GM13977 (cell line): ENCODE data around the gene RBM18.

Source experiments
- DNase-seq: peaks from one replicate; pipeline ENCODE4 v3.0.0; 2012; ENCODE audit warnings: low spot score
- CTCF ChIP-seq: IDR thresholded peaks from 2 replicates; pipeline ENCODE4 v1.5.1; 2012; ENCODE audit warnings: mild to moderate bottlenecking, control low read depth; ENCODE audit not compliant: insufficient read depth; ENCODE audit errors: extremely low read depth, missing control alignments
- in situ Hi-C: fragments of 300-500 bp; cut with MboI; formaldehyde crosslinking; loops from one replicate; pipeline ENCODE4 v1.12.0; 2022; ENCODE audit warnings: low sequenced_read_pairs, low pct_unique_long_range_greater_than_20kb, mixed read lengths, inconsistent platforms; ENCODE audit not compliant: unreplicated experiment

RBM18 gene

GRCh38 chr9:122204055-122204454, 60.6 kb downstream of the RBM18 start:
- no peak for DNase-seq
- TF ChIP-seq CTCF, result no peak
- in situ Hi-C loops, result no loop called here

GRCh38 chr9:122202111-122202510, 62.5 kb downstream of the RBM18 start:
- DNase-seq, result no peak
- in situ Hi-C loops, result no loop called here
- TF ChIP-seq CTCF, result no peak

DNA sequence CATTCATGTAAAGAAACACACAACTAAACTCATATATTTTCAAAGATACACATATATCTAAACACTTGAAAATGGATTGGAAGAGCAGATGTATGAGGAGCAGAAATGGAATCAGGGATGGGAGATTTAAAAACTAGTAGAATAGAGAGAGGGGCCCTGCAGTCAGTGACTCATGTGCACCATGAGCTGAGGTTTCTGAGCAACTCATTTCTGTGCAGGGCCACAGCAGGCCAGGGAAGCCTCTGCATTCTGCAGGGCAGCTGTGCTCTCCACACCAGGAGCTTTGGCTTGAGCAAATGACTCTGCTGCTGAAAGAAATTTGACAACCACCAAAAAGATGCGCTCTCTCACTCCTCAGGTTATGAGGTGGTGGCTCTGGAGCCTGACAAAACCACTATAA, 63.0 kb downstream of the RBM18 start:
- in situ Hi-C loops, result no loop called here
- TF ChIP-seq CTCF, result no peak
- DNase-seq, result no peak

- DNase-seq, result no peak
- no peak for TF ChIP-seq CTCF
- in situ Hi-C loops, result no loop called here
Observed at GRCh38 chr9:122200960-122201595, 63.6 kb downstream of the RBM18 start.

GRCh38 chr9:122197882-122198281, 66.8 kb downstream of the RBM18 start:
- in situ Hi-C loops, result no loop called here
- TF ChIP-seq CTCF, result no peak
- no peak for DNase-seq

- DNase-seq, result no peak
Observed at GRCh38 chr9:122197426-122197825, 67.2 kb downstream of the RBM18 start.

More at GRCh38 chr9:122197426-122197825, 67.2 kb downstream of the RBM18 start:
- in situ Hi-C loops, result no loop called here
- TF ChIP-seq CTCF, result no peak
